Measurements from ENCODE around the gene CYP27B1.

The CYP27B1 gene

GRCh38 chr12:57754411-57755193 lies 12.3 kb downstream of the CYP27B1 start, which contains the start of gene MARCHF9:
TSS of gene MARCHF9 (plus strand) at chr12:57755103. CDS start at chr12:57755529, 426 bp downstream.
- DNase-seq (ENCODE audit: extremely low spot score, insufficient read length, low read depth) (peak; percentile 53), FAIRE-seq (peak; percentile 67)

GRCh38 chr12:57753756-57754337 lies 13.0 kb downstream of the CYP27B1 start:
- FAIRE-seq: no peak
- no peak for DNase-seq (ENCODE audit: extremely low spot score, insufficient read length, low read depth)

GRCh38 chr12:57752668-57753000 lies 14.2 kb downstream of the CYP27B1 start:
- FAIRE-seq: no peak
- DNase-seq (ENCODE audit: extremely low spot score, insufficient read length, low read depth): no peak

- DNase-seq (ENCODE audit: extremely low spot score, insufficient read length, low read depth): peak; percentile 94
- FAIRE-seq: peak; percentile 99
These were observed 14.8 kb downstream of the CYP27B1 start, which contains the start of gene CDK4 for GRCh38 chr12:57751788-57752667. TSS of gene CDK4 (minus strand) at chr12:57752310. CDS start at chr12:57751717, 593 bp downstream.

- DNase-seq (ENCODE audit: extremely low spot score, insufficient read length, low read depth): no peak
- no peak for FAIRE-seq
These were observed 15.5 kb downstream of the CYP27B1 start for GRCh38 chr12:57751432-57751787.

GRCh38 chr12:57750561-57751431 lies 16.1 kb downstream of the CYP27B1 start:
- no peak for DNase-seq (ENCODE audit: extremely low spot score, insufficient read length, low read depth)
- no peak for FAIRE-seq

- no peak for DNase-seq (ENCODE audit: extremely low spot score, insufficient read length, low read depth)
- FAIRE-seq: no peak
These were observed 17.8 kb downstream of the CYP27B1 start for GRCh38 chr12:57749061-57749460.

- DNase-seq (ENCODE audit: extremely low spot score, insufficient read length, low read depth): no peak
- FAIRE-seq: no peak
These were observed 20.9 kb downstream of the CYP27B1 start for GRCh38 chr12:57746025-57746424.

GRCh38 chr12:57745485-57745881 lies 21.4 kb downstream of the CYP27B1 start:
- DNase-seq (ENCODE audit: extremely low spot score, insufficient read length, low read depth) (no peak), FAIRE-seq (no peak)

- FAIRE-seq (peak; percentile 98), DNase-seq (ENCODE audit: extremely low spot score, insufficient read length, low read depth) (peak; percentile 82)
These were observed 21.9 kb downstream of the CYP27B1 start, which contains the start of gene TSPAN31 for GRCh38 chr12:57744777-57745484. TSS of gene TSPAN31 (plus strand) at chr12:57745039. CDS start at chr12:57745155, 116 bp downstream.

- DNase-seq (ENCODE audit: extremely low spot score, insufficient read length, low read depth) (no peak), FAIRE-seq (no peak)
These were observed 22.6 kb downstream of the CYP27B1 start for GRCh38 chr12:57744194-57744776.

GRCh38 chr12:57743769-57744168 lies 23.1 kb downstream of the CYP27B1 start:
- no peak for DNase-seq (ENCODE audit: extremely low spot score, insufficient read length, low read depth)
- FAIRE-seq: no peak

- FAIRE-seq: peak; percentile 83
- DNase-seq (ENCODE audit: extremely low spot score, insufficient read length, low read depth): peak; percentile 65
These were observed 24.8 kb downstream of the CYP27B1 start for GRCh38 chr12:57741844-57742738.

GRCh38 chr12:57741413-57741789 lies 25.5 kb downstream of the CYP27B1 start:
- DNase-seq (ENCODE audit: extremely low spot score, insufficient read length, low read depth) (no peak), FAIRE-seq (no peak)

- FAIRE-seq (peak; percentile 81), DNase-seq (ENCODE audit: extremely low spot score, insufficient read length, low read depth) (peak; percentile 65)
These were observed 26.0 kb downstream of the CYP27B1 start for GRCh38 chr12:57740656-57741412.

GRCh38 chr12:57739914-57740538 lies 26.9 kb downstream of the CYP27B1 start:
- no peak for DNase-seq (ENCODE audit: extremely low spot score, insufficient read length, low read depth)
- FAIRE-seq: no peak

- FAIRE-seq: no peak
- no peak for DNase-seq (ENCODE audit: extremely low spot score, insufficient read length, low read depth)
These were observed 27.5 kb downstream of the CYP27B1 start for GRCh38 chr12:57739387-57739786.

Measured in GM18507 (cell line).